T-helper 2 cell treated with Interferon-gamma antibody and Interleukin-4, amounts not matched to agents 5 μg/mL and 100 μg/mL, for 36 hours (primary cell): Measurements from ENCODE around the gene LCE1C.

Experiments used
- DNase-seq: peaks from one replicate; pipeline ENCODE4 v3.0.0; 2021; ENCODE audit warnings: low spot score
- H3K27ac Mint-ChIP-seq: one replicate; pipeline ENCODE4 v1.8.0; 2021; ENCODE audit warnings: mild to moderate bottlenecking, mixed read lengths
- H3K27me3 Mint-ChIP-seq: one replicate; pipeline ENCODE4 v1.8.0; 2021; ENCODE audit warnings: low read depth, mixed read lengths
- H3K36me3 Mint-ChIP-seq: one replicate; pipeline ENCODE4 v1.8.0; 2021; ENCODE audit warnings: low read depth, mixed read lengths
- H3K4me1 Mint-ChIP-seq: one replicate; pipeline ENCODE4 v1.8.0; 2021; ENCODE audit warnings: low read depth, mixed read lengths
- H3K4me3 Mint-ChIP-seq: one replicate; pipeline ENCODE4 v1.8.0; 2022; ENCODE audit warnings: mild to moderate bottlenecking, moderate library complexity, mixed read lengths
- H3K9me3 Mint-ChIP-seq: one replicate; pipeline ENCODE4 v1.8.0; 2021; ENCODE audit warnings: mixed read lengths

Gene LCE1C

DNA sequence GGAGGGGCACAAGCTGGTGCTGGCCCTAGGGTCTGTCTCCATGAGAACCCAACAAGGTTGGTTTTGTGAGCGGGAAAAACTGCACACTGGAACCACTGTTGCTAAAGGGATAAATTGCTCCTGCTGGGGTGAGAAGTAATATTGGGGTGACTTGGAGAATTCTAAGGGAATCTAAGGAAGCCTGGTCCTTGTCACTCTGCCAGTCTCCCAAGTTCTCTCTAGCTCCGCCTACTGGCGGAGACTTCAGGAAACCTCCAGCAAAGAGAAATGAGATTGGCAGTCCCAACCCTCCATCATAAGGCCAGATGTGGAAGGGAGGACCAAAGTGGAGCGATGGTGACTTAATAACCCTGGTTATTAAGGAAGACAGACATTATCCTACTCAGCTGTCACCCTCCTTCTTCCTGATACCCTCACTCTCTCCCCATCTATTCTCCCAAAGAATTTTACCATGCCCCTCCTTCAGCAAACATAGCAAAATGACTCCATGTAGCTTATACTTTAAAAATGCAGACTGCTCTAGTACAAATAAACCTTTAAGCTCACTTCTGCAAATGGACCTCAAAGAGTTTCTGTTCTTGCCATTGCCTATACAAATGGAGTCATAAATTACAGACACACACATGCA, 28.8 kb downstream of the LCE1C start:
- no peak for DNase-seq
- H3K9me3 Mint-ChIP-seq = no peaks in the 10 kb centered on the region
- H3K4me1 Mint-ChIP-seq = no peaks in the 10 kb centered on the region
- no peaks in the 10 kb centered on the region for H3K36me3 Mint-ChIP-seq
- no peak overlapping the region for H3K27ac Mint-ChIP-seq
- no peaks in the 10 kb centered on the region for H3K27me3 Mint-ChIP-seq
- no peak overlapping the region for H3K4me3 Mint-ChIP-seq

DNA sequence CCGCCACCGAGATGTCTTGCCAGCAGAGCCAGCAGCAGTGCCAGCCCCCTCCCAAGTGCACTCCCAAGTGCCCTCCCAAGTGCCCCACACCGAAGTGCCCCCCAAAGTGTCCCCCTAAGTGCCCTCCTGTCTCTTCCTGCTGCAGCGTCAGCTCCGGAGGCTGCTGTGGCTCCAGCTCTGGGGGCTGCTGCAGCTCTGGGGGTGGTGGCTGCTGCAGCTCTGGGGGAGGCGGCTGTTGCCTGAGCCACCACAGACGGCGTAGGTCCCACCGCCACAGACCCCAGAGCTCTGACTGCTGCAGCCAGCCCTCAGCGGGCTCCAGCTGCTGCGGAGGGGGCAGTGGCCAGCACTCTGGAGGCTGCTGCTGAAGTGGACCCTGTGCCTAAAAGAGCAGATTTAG, 30.1 kb downstream of the LCE1C start:
- no peak overlapping the region for H3K27ac Mint-ChIP-seq
- no peaks in the 10 kb centered on the region for H3K4me1 Mint-ChIP-seq
- H3K9me3 Mint-ChIP-seq = no peaks in the 10 kb centered on the region
- no peak overlapping the region for H3K4me3 Mint-ChIP-seq
- no peak for DNase-seq
- H3K27me3 Mint-ChIP-seq = no peaks in the 10 kb centered on the region
- no peaks in the 10 kb centered on the region for H3K36me3 Mint-ChIP-seq

DNA sequence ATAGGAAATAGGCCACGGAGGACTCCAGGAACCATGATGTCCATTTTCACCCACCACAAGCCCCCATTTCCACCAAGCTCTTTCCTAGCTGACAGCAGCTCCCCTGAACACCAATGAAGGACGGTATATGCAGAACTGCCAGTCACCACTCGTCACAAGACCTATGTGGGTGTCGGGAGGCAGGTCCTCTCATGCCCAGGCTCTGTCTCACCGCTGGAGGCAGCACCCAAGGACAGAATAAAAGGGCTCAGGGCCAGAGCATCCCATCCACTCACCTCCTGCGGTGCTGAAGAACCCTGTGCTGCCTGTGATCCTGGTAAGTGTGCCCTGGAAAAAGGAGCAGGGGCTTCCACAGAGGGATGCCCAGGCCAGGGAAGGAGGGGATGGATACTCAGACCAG, 31.6 kb downstream of the LCE1C start, which contains the start of gene LCE1F:
Gene LCE1F, plus strand, starts transcription at position 266 of the 400 bp plus-strand sequence. CDS start 1,232 bp downstream, outside the sequence.
- H3K27ac Mint-ChIP-seq = no peak within 1 kb of the TSS
- no peak within 1 kb of the TSS for H3K4me3 Mint-ChIP-seq
- H3K27me3 Mint-ChIP-seq = no peaks in the 10 kb centered on the region
- H3K9me3 Mint-ChIP-seq = no peaks in the 10 kb centered on the region
- H3K36me3 Mint-ChIP-seq = no peaks in the 10 kb centered on the region
- DNase-seq = no peak
- no peaks in the 10 kb centered on the region for H3K4me1 Mint-ChIP-seq

DNA sequence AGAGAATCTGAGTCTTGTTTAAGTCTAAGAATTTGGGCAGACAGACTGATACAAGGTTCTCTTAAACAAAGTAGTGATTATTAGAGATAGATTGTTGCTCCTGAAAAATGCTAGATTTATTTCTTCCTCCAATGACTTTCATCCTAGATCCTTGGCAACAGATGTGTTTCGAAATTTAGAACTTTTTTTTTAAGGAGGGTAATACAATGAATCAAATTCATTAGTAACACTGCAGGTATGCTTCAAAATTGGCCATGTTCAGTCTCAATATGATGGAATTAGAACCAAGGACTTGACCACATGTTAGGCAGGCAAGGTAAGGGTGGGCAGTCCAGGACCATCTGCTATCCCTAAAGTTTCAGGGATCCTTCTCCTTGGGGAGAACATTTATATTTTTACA, 36.0 kb downstream of the LCE1C start:
- Mint-ChIP-seq H3K36me3 (no peaks in the 10 kb centered on the region), H3K4me3 (no peak overlapping the region), H3K27me3 (no peaks in the 10 kb centered on the region), H3K4me1 (no peaks in the 10 kb centered on the region), H3K9me3 (no peaks in the 10 kb centered on the region), H3K27ac (no peak overlapping the region)
- DNase-seq = no peak

DNA sequence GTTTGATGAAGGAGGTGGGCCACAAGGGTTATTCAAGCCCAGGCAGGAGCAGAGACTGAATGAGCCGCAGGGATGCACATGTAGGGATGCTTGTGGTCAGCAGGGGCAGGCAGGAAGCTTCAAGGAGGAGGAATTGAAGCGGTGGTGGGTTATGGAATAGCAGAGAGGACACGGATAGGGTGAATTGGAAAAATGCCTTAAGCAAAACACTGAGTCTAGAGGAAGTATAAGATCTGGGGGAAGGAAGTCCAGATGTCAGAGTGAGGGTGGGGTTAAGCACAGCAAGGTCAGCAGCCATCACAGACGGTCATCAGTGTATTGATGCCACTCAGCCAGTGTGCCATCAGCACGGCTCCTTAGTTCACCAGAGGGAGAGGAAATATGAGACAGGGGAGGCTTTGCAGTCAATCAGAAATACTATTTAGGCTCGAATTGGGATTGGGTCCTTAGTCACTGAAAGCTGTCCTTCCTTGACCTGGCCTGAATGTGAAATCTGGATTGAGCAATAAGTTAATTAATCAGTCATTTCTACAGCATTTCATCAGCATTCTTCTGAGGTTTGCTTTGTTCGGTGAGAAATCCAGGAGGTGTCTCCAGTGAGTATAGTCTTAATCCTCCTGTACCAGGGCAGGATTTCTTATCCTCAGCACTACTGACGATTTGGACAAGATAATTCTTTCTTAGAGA, 37.5 kb downstream of the LCE1C start:
- no peaks in the 10 kb centered on the region for H3K9me3 Mint-ChIP-seq
- H3K36me3 Mint-ChIP-seq = no peaks in the 10 kb centered on the region
- no peak for DNase-seq

DNA sequence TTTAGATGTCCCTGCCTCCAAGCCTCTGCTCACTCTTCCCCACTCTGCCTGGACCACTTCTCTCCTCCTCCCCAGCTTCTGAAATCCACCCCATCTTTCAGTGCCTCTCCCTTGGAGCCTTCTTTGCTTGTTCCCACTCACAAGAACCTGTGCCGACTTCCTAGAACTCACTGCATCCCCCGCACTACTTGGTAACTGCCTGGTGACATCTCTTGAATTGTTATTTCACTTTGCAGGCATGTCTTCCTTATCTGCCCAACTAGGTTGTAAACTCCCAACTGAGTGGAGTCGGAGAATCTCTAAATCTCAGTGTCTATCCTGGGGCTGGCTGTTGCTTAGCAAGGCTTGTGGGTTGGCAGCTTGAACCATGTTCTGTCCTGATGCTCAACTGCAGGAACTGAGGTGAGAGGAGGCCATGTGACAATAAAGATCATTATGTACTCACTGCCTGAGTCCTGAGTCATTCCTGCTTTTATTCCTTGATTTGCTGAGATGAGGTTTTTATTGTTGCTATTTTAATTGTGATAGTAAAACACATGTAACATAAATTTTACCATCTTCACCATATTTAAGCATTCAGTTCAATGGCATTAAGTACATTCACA, 44.7 kb downstream of the LCE1C start:
- no peak overlapping the region for H3K4me3 Mint-ChIP-seq
- H3K27ac Mint-ChIP-seq = no peak overlapping the region
- no peaks in the 10 kb centered on the region for H3K27me3 Mint-ChIP-seq
- no peaks in the 10 kb centered on the region for H3K9me3 Mint-ChIP-seq
- no peaks in the 10 kb centered on the region for H3K36me3 Mint-ChIP-seq
- no peaks in the 10 kb centered on the region for H3K4me1 Mint-ChIP-seq
- no peak for DNase-seq

More for the DNA sequence above, 37.5 kb downstream of the LCE1C start:
- Mint-ChIP-seq H3K4me3 (no peak overlapping the region), H3K27ac (no peak overlapping the region), H3K4me1 (no peaks in the 10 kb centered on the region), H3K27me3 (no peaks in the 10 kb centered on the region)

DNA sequence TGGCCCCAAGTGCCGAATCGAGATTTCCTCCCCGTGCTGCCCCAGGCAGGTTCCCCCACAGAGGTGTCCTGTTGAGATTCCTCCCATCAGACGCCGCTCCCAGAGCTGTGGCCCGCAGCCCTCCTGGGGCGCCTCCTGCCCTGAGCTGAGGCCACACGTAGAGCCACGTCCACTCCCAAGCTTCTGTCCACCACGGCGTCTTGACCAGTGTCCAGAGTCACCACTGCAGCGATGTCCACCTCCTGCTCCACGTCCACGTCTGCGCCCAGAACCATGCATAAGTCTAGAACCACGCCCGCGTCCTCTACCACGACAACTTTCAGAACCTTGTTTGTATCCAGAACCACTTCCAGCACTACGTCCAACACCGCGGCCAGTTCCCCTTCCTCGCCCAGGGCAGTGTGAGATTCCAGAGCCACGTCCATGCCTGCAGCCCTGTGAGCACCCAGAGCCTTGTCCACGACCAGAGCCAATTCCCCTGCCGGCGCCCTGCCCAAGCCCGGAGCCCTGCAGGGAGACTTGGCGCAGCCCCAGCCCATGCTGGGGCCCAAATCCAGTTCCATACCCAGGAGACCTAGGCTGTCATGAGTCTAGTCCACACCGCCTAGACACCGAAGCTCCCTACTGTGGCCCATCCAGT, 45.8 kb downstream of the LCE1C start:
- no peak overlapping the region for H3K27ac Mint-ChIP-seq

DNA sequence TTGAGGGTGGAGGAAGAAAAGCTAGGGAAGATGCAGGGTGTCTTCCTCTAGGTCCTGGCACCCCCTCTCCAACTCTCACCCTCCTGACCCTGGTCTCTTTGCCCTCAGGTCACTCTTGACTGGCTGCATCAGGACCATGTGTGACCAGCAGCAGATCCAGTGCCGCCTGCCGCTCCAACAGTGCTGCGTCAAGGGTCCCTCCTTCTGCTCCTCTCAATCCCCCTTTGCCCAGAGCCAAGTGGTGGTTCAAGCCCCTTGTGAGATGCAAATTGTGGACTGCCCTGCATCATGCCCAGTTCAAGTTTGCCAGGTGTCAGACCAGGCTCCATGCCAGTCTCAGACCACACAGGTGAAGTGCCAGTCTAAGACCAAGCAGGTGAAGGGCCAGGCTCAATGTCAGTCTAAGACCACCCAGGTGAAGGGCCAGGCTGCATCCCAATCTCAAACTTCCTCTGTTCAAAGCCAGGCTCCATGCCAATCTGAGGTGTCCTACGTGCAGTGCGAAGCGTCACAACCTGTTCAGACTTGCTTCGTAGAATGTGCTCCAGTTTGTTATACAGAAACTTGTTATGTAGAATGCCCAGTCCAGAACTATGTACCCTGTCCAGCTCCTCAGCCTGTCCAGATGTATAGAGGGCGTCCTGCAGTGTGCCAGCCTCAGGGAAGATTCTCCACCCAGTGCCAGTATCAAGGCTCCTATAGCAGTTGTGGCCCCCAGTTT, 46.8 kb downstream of the LCE1C start:
- Mint-ChIP-seq H3K9me3 (no peaks in the 10 kb centered on the region), H3K27ac (no peak overlapping the region)

More for the DNA sequence above, 45.8 kb downstream of the LCE1C start:
- H3K4me1 Mint-ChIP-seq = no peaks in the 10 kb centered on the region
- H3K9me3 Mint-ChIP-seq = no peaks in the 10 kb centered on the region
- H3K4me3 Mint-ChIP-seq = no peak overlapping the region
- no peaks in the 10 kb centered on the region for H3K36me3 Mint-ChIP-seq
- DNase-seq = no peak
- no peaks in the 10 kb centered on the region for H3K27me3 Mint-ChIP-seq

DNA sequence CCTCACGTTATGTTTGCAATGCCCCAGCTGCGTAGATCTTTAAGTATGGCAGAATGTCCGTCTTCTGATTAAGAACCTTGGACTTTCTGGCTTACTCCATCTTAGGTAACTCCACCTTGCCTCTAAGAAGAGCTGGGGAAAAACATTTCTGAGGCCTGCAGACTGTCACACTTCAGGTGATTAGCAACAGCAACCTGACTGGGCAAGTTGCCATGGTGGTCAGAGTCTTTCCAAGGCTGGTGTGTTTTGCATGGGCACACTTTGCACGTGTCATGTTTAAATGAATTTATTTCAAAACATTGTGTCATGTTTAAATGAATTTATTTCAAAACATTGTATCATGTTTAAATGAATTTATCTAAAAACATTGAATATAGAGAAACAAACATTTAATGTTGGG, 47.8 kb downstream of the LCE1C start:
- Mint-ChIP-seq H3K36me3 (no peaks in the 10 kb centered on the region), H3K4me3 (no peak overlapping the region), H3K9me3 (no peaks in the 10 kb centered on the region), H3K4me1 (no peaks in the 10 kb centered on the region), H3K27ac (no peak overlapping the region), H3K27me3 (no peaks in the 10 kb centered on the region)
- no peak for DNase-seq

More for the DNA sequence above, 46.8 kb downstream of the LCE1C start:
- no peaks in the 10 kb centered on the region for H3K36me3 Mint-ChIP-seq
- no peak overlapping the region for H3K4me3 Mint-ChIP-seq
- DNase-seq = no peak
- no peaks in the 10 kb centered on the region for H3K4me1 Mint-ChIP-seq
- no peaks in the 10 kb centered on the region for H3K27me3 Mint-ChIP-seq

DNA sequence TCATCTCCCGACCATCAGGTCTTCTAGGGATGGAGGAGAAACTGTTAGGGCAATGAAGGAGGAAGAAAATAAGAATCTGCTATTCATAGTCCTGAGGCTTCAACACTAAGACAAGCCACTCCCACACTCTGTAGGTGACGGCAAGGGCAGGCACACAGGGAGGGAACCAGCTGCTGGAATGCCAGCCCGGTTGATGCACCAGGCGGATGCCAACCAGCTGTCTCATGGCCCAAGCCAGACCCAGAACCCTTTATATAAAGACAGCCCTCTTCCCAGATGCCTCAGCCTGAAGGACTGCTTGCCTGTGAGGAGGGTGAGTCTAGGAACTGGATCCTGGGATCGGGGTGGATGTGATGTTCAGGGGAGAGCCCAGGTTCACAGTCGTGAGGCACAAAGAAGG, 48.7 kb downstream of the LCE1C start, which contains the start of gene KPRP:
Gene KPRP, plus strand, starts transcription at position 279 of the 400 bp plus-strand sequence. CDS start 1,564 bp downstream, outside the sequence.
- Mint-ChIP-seq H3K9me3 (no peaks in the 10 kb centered on the region), H3K4me1 (no peaks in the 10 kb centered on the region), H3K27ac (no peak within 1 kb of the TSS), H3K36me3 (no peaks in the 10 kb centered on the region), H3K27me3 (peaks cover 2% of the 10 kb centered on the region), H3K4me3 (no peak within 1 kb of the TSS)
- DNase-seq = no peak

DNA sequence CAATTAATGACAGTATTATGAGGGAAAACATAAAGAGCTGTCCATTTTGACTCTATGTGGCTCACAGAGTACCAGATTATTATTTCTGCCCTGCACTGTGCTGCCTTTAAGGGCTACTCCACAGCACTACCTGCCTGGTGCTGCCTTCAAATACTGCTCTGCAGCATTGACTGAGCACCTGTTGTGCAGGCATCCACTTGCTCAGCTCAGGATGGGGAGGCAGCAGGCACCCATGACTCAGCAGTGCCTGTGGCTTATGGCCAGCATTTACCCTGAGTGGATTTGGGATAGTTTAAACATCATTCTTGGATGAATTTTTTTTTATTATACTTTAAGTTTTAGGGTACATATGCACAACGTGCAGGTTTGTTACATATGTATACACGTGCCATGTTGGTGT, 49.6 kb downstream of the LCE1C start:
- Mint-ChIP-seq H3K36me3 (no peaks in the 10 kb centered on the region), H3K27ac (no peak overlapping the region), H3K9me3 (no peaks in the 10 kb centered on the region), H3K4me1 (no peaks in the 10 kb centered on the region), H3K4me3 (no peak overlapping the region), H3K27me3 (peaks cover 2% of the 10 kb centered on the region)
- no peak for DNase-seq
